Astrocyte of the spinal cord (primary cell): ENCODE measurements around the gene NXN.

Experiments
- DNase-seq: peaks from one replicate; pipeline ENCODE4 v3.0.0; 2011; ENCODE audit warnings: low read depth, low spot score
- H3K4me3 ChIP-seq: 2 replicates; pipeline ENCODE4 v1.5.1; 2011; ENCODE audit warnings: low read depth, mild to moderate bottlenecking, low read length, moderate library complexity
- in situ Hi-C: cut with HindIII; loops from 2 replicates; pipeline ENCODE4 v1.10.0; 2017; ENCODE audit warnings: low sequenced_read_pairs
- TF ChIP-seq, protein P1 (sequence below): IDR thresholded peaks from 2 replicates; pipeline ENCODE4 v1.5.1; 2012; ENCODE audit warnings: low read depth, mild to moderate bottlenecking, low read length, inconsistent platforms

NXN gene

DNA sequence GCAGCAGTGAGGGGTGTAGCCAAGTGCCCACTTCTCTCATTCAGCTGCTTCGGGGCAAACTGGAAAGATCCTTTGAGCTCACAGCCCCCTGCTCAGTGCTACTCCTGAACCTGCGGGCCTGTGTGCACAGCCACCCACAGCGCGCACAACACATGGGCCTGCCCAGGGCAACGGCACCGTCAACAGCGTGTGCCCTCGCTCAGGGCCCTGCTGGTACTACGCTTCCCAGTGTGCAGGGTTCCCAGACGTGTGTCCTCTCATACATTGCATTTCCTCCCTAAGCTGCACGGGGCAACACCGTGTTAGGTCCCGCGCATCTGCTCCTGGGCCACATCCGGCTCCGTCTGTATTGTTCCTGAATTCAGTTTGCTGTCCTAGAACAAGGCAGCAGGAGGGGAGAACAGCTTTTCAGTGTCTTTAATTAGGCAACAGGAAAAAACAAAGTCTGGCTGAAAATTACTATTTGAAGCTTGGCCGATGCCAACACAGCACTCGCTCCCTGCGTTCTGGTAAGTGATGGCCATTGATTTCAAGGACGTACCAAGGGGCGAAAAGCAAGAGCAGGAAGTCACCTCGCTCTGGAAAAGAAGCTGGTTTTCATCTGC is 182.2 kb downstream of the NXN start:
- H3K4me3 ChIP-seq: no peak overlapping the region
- no peak for DNase-seq
- in situ Hi-C loops: no loop called here
- TF ChIP-seq, protein P1, sequence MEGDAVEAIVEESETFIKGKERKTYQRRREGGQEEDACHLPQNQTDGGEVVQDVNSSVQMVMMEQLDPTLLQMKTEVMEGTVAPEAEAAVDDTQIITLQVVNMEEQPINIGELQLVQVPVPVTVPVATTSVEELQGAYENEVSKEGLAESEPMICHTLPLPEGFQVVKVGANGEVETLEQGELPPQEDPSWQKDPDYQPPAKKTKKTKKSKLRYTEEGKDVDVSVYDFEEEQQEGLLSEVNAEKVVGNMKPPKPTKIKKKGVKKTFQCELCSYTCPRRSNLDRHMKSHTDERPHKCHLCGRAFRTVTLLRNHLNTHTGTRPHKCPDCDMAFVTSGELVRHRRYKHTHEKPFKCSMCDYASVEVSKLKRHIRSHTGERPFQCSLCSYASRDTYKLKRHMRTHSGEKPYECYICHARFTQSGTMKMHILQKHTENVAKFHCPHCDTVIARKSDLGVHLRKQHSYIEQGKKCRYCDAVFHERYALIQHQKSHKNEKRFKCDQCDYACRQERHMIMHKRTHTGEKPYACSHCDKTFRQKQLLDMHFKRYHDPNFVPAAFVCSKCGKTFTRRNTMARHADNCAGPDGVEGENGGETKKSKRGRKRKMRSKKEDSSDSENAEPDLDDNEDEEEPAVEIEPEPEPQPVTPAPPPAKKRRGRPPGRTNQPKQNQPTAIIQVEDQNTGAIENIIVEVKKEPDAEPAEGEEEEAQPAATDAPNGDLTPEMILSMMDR: no peak

GRCh38 chr17:796609-797008 is 183.0 kb downstream of the NXN start:
- in situ Hi-C loops: no loop called here
- no peak for DNase-seq
- TF ChIP-seq, protein P1: no peak
- no peak overlapping the region for H3K4me3 ChIP-seq

GRCh38 chr17:795721-796120 is 183.9 kb downstream of the NXN start:
- H3K4me3 ChIP-seq: no peak overlapping the region
- DNase-seq: no peak
- TF ChIP-seq, protein P1: no peak
- in situ Hi-C loops: no loop called here

DNA sequence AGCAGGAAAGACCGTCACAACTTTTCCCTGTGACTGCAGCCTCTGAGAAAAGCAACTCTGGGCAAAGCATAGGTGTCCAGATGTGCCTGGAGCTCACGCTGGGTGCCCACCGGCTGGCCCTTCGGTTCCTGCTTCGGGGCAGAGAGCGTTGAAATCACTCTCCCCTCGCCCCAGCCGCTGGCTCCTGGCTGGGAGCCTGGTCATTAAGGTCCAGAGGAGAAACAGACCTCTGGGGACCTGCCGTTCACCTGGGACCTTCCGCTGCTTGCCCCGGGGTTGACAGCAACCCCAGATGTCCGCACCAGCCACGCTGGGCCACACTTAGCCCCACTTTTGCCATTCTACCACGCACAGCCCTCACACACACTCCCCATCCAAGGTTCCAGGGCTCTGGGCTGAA is 184.3 kb downstream of the NXN start:
- DNase-seq: no peak
- TF ChIP-seq, protein P1: no peak
- no peak overlapping the region for H3K4me3 ChIP-seq
- in situ Hi-C loops: no loop called here

GRCh38 chr17:794876-795275 is 184.7 kb downstream of the NXN start:
- H3K4me3 ChIP-seq: no peak overlapping the region
- TF ChIP-seq, protein P1: peak; percentile 78
- DNase-seq: peak; percentile 75
- in situ Hi-C loops: no loop called here

DNA sequence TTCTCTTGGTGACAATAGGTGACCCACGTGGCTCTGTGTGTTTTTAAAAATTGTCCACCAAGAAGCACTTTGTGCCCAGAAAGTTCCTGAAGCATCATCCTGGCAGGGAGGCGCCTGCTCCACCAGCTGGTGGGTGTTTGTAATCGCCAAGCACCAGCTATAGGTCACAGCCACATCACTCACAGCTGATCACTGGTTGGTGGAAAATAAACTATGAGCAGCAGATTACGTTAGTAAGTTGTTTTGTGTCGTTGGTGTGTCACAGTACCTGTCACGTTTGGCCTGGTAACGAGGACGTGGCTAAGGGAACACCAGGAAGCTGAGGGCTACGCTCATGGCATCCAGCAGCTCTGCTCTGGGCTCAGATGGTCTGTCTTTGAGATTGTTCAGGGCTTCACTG is 187.3 kb downstream of the NXN start:
- H3K4me3 ChIP-seq: no peak overlapping the region
- TF ChIP-seq, protein P1: peak; percentile 14
- no peak for DNase-seq
- in situ Hi-C loops: no loop called here
